A549 (cell line): ENCODE results near the gene PXYLP1.

Source experiments
- CHD2 ChIP-seq: fragments of 150-350 bp; IDR thresholded peaks from 2 replicates; pipeline ENCODE4 v1.6.1; 2014; ENCODE audit warnings: low read length; ENCODE audit not compliant: partially characterized antibody
- EP300 ChIP-seq, 2 experiments: fragments of >200 bp; sonication (Bioruptor Twin); formaldehyde crosslinking; IDR thresholded peaks; 2 replicates in 1 of 2; 3 replicates in 1 of 2; pipeline ENCODE4 v1.6.1; 2016 to 2017
- PHF8 ChIP-seq: fragments of 200-600 bp; sonication (generic); IDR thresholded peaks from 2 replicates; pipeline ENCODE4 v1.6.1; 2016; ENCODE audit warnings: low read depth, mild to moderate bottlenecking, antibody characterized with exemption, moderate library complexity, borderline replicate concordance
- POLR2A ChIP-seq: IDR thresholded peaks from 2 replicates; pipeline ENCODE4 v1.6.1; 2012; ENCODE audit warnings: mild to moderate bottlenecking, low read length
- TF ChIP-seq, protein P1 (sequence below): fragments of >200 bp; sonication (Bioruptor Twin); formaldehyde crosslinking; IDR thresholded peaks from 3 replicates; pipeline ENCODE4 v1.5.1; 2016
- TF ChIP-seq, protein P2 (sequence below): fragments of 200-600 bp; sonication (generic); IDR thresholded peaks from 2 replicates; pipeline ENCODE4 v1.6.1; 2016; ENCODE audit warnings: antibody characterized with exemption, mild to moderate bottlenecking, moderate library complexity

DNA sequence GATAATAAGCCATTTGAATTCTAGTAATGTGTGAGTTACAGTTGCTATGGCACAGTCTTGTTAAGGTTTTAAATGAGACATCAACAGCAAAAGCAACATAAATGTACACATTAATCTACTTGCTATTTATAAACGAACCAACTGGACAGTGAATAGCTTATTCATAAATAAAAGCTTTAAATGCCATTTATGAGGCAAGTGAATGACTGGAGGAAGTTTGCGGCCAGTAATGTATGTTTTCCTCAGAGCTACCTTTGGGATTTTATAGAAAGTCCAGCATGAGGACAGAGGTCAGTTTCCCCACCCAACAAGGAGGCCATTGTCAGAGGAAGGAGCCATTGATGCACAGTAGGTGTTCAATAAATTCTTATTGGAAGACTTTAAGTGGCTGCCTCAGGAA, 48.0 kb upstream of the PXYLP1 start:
- TF ChIP-seq CHD2 (no peak), POLR2A (no peak), EP300 (IDR thresholded peaks at IDR 0.05) (no peak), PHF8 (no peak)
- TF ChIP-seq, protein P1, sequence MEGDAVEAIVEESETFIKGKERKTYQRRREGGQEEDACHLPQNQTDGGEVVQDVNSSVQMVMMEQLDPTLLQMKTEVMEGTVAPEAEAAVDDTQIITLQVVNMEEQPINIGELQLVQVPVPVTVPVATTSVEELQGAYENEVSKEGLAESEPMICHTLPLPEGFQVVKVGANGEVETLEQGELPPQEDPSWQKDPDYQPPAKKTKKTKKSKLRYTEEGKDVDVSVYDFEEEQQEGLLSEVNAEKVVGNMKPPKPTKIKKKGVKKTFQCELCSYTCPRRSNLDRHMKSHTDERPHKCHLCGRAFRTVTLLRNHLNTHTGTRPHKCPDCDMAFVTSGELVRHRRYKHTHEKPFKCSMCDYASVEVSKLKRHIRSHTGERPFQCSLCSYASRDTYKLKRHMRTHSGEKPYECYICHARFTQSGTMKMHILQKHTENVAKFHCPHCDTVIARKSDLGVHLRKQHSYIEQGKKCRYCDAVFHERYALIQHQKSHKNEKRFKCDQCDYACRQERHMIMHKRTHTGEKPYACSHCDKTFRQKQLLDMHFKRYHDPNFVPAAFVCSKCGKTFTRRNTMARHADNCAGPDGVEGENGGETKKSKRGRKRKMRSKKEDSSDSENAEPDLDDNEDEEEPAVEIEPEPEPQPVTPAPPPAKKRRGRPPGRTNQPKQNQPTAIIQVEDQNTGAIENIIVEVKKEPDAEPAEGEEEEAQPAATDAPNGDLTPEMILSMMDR, result no peak
- TF ChIP-seq, protein P2, sequence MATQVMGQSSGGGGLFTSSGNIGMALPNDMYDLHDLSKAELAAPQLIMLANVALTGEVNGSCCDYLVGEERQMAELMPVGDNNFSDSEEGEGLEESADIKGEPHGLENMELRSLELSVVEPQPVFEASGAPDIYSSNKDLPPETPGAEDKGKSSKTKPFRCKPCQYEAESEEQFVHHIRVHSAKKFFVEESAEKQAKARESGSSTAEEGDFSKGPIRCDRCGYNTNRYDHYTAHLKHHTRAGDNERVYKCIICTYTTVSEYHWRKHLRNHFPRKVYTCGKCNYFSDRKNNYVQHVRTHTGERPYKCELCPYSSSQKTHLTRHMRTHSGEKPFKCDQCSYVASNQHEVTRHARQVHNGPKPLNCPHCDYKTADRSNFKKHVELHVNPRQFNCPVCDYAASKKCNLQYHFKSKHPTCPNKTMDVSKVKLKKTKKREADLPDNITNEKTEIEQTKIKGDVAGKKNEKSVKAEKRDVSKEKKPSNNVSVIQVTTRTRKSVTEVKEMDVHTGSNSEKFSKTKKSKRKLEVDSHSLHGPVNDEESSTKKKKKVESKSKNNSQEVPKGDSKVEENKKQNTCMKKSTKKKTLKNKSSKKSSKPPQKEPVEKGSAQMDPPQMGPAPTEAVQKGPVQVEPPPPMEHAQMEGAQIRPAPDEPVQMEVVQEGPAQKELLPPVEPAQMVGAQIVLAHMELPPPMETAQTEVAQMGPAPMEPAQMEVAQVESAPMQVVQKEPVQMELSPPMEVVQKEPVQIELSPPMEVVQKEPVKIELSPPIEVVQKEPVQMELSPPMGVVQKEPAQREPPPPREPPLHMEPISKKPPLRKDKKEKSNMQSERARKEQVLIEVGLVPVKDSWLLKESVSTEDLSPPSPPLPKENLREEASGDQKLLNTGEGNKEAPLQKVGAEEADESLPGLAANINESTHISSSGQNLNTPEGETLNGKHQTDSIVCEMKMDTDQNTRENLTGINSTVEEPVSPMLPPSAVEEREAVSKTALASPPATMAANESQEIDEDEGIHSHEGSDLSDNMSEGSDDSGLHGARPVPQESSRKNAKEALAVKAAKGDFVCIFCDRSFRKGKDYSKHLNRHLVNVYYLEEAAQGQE, result no peak
